WI38 (cell line): ENCODE results near the gene HIPK1.
"Not testable (repeated sequence)": the region's sequence is repeated elsewhere in the genome, so short reads cannot be mapped to it uniquely, and the experiment has no call there.

ENCODE experiments used
- H3K4me3 ChIP-seq: 2 replicates; pipeline ENCODE4 v1.5.1; 2011; ENCODE audit warnings: low read depth, mild to moderate bottlenecking, control low read depth, low read length
- CTCF ChIP-seq: IDR thresholded peaks from 2 replicates; pipeline ENCODE4 v1.5.1; 2012; ENCODE audit warnings: low read depth, mild to moderate bottlenecking, control low read depth, low read length

Gene HIPK1

GRCh38 chr1:113943028-113943811 is 14.1 kb downstream of the HIPK1 start:
- TF ChIP-seq CTCF: no peak
- H3K4me3 ChIP-seq: no peak overlapping the region

- H3K4me3 ChIP-seq: no peak overlapping the region
- no peak for TF ChIP-seq CTCF
These were observed 16.2 kb downstream of the HIPK1 start for GRCh38 chr1:113945329-113945728.

GRCh38 chr1:113946112-113946511 is 17.0 kb downstream of the HIPK1 start:
- no peak for TF ChIP-seq CTCF
- no peak overlapping the region for H3K4me3 ChIP-seq

- no peak for TF ChIP-seq CTCF
- no peak overlapping the region for H3K4me3 ChIP-seq
These were observed 17.7 kb downstream of the HIPK1 start for GRCh38 chr1:113946678-113947387.

- no peak for TF ChIP-seq CTCF
- H3K4me3 ChIP-seq: no peak overlapping the region
These were observed 18.4 kb downstream of the HIPK1 start for GRCh38 chr1:113947388-113948107.

DNA sequence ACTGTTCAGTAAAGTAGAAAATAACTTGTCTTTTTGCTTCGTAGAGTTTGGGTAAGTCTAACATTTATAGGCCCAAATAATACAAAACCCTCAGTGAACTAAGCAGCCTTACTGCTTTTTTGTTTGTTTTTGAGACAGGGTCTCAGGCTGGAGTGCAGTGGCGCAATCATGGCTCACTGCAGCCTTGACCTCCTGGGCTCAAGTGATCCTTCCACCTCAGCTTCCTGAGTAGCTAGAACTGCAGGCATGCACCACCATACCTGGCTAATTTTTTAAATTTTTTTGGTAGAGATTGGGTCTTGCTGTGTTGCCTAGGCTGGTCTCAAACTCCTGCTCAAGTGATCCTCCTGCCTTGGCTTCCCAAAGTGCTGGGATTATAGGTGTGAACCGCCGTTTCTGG is 19.0 kb downstream of the HIPK1 start:
- H3K4me3 ChIP-seq: not testable (repeated sequence)

DNA sequence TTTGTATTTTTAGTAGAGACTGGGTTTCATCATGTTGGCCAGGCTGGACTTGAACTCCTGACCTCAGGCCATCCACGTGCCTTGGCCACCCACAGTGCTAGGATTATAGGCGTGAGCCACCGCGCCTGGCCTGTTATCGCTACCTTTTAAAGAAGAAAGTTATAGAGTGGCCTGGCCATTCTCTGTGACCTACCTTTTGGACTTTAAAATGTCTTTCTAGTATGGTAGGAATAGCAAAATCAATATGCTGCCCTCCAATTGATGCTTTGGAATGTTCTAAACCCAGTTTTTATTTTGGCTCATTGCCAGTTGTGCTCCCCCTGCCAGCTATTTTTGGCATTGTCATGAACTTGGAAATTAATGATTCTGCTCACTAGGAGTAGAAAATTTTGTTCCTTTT is 19.9 kb downstream of the HIPK1 start:
- no peak overlapping the region for H3K4me3 ChIP-seq
- no peak; the same call in 1 of the 2 replicates for TF ChIP-seq CTCF
